H1 (cell line): ENCODE data around the gene STYXL1. TPM values are rescaled to one million over a fixed set of nuclear protein-coding genes. Genes with fewer than 3 reads are reported as not detected.
"Not testable (repeated sequence)": the region's sequence is repeated elsewhere in the genome, so short reads cannot be mapped to it uniquely, and the experiment has no call there.

Experiments used
- CTCF ChIA-PET: fragments of 300-600 bp; sonication (Branson Sonifier 250); formaldehyde crosslinking; loops from one replicate; lab custom pipeline; 2021; ENCODE audit not compliant: partially characterized antibody; lab: Charles Lee
- POLR2A ChIA-PET: fragments of 300-600 bp; sonication (Branson Sonifier 250); formaldehyde crosslinking; loops from one replicate; lab custom pipeline; 2021; ENCODE audit warnings: inconsistent platforms; ENCODE audit not compliant: partially characterized antibody; lab: Charles Lee
- DNase-seq, 2 experiments: peaks; one replicate each; pipeline versions ENCODE4 v3.0.0 to v3.0.0-alpha.2; 2010 to 2022; ENCODE audit warnings: low spot score in 2 of 2, low read depth in 1 of 2, mixed read lengths in 1 of 2
- FAIRE-seq: peaks from 2 replicates; lab custom pipeline; 2011; peaks lifted over from hg19 to GRCh38; lab: Jason Lieb, UNC
- H2AFZ ChIP-seq: 2 replicates; pipeline ENCODE4 v1.8.1; 2012; ENCODE audit warnings: low read length, inconsistent platforms
- H2AK5ac ChIP-seq: 2 replicates; pipeline ENCODE4 v1.6.1; 2013; ENCODE audit warnings: low read depth, low read length
- H2BK120ac ChIP-seq: replicated peaks from 2 replicates; pipeline ENCODE3; 2013; ENCODE audit warnings: low read depth, low read length, inconsistent platforms
- H2BK12ac ChIP-seq: 2 replicates; pipeline ENCODE4 v1.6.1; 2013; ENCODE audit warnings: low read depth, low read length
- H2BK15ac ChIP-seq: 2 replicates; pipeline ENCODE4 v1.6.1; 2013; ENCODE audit warnings: low read length
- H2BK20ac ChIP-seq: 2 replicates; pipeline ENCODE4 v1.6.1; 2013; ENCODE audit warnings: low read length
- H2BK5ac ChIP-seq: 2 replicates; pipeline ENCODE4 v1.6.1; 2013; ENCODE audit warnings: low read depth, low read length
- H3K14ac ChIP-seq: 2 replicates; pipeline ENCODE4 v1.6.1; 2013; ENCODE audit warnings: inconsistent platforms; ENCODE audit not compliant: insufficient read length
- H3K18ac ChIP-seq: 2 replicates; pipeline ENCODE4 v1.6.1; 2013; ENCODE audit warnings: low read length; ENCODE audit errors: extremely low read depth
- H3K23ac ChIP-seq: 2 replicates; pipeline ENCODE4 v1.6.1; 2013; ENCODE audit warnings: inconsistent platforms; ENCODE audit not compliant: insufficient read length
- H3K23me2 ChIP-seq: 2 replicates; pipeline ENCODE4 v1.6.1; 2013; ENCODE audit warnings: low read depth, low read length
- H3K27ac ChIP-seq: 2 replicates; pipeline ENCODE4 v1.6.1; 2011; ENCODE audit warnings: low read depth, low read length, inconsistent platforms
- H3K27me3 ChIP-seq, 4 experiments: replicated peaks in 1 of 4; 1 replicate in 1 of 4; 2 replicates in 3 of 4; pipeline versions ENCODE4 v1.6.1 to v1.8.1; 2011 to 2013; ENCODE audit warnings: low read length in 3 of 4, mild to moderate bottlenecking in 3 of 4, inconsistent platforms in 2 of 4, mixed read lengths in 2 of 4, moderate library complexity in 1 of 4; ENCODE audit not compliant: control insufficient read depth in 3 of 4, insufficient read depth in 3 of 4; ENCODE audit errors: extremely low read depth in 1 of 4
- H3K36me3 ChIP-seq, 4 experiments: 2 replicates each; pipeline versions ENCODE4 v1.6.1 to v1.8.1; 2011 to 2013; ENCODE audit warnings: mild to moderate bottlenecking in 4 of 4, low read length in 3 of 4, moderate library complexity in 2 of 4, control low read depth in 1 of 4, inconsistent platforms in 1 of 4; ENCODE audit not compliant: insufficient read depth in 4 of 4, control insufficient read depth in 2 of 4
- H3K4ac ChIP-seq: replicated peaks from 2 replicates; pipeline ENCODE3; 2013; ENCODE audit warnings: low read length, low read depth, mixed read lengths, inconsistent platforms; ENCODE audit not compliant: insufficient read length
- H3K4me1 ChIP-seq, 4 experiments: replicated peaks in 1 of 4; 1 replicate in 1 of 4; 2 replicates in 3 of 4; pipeline versions ENCODE4 v1.6.1 to v1.8.1; 2011 to 2013; ENCODE audit warnings: low read length in 3 of 4, inconsistent platforms in 2 of 4, mixed read lengths in 1 of 4; ENCODE audit not compliant: insufficient read depth in 4 of 4, control insufficient read depth in 3 of 4
- H3K4me2 ChIP-seq, 2 experiments: 2 replicates each; pipeline versions ENCODE4 v1.6.1 to v1.8.1; 2011 to 2013; ENCODE audit warnings: low read depth in 2 of 2, low read length in 2 of 2, control low read depth in 1 of 2, inconsistent platforms in 1 of 2, mild to moderate bottlenecking in 1 of 2; ENCODE audit not compliant: insufficient read depth in 1 of 2
- H3K4me3 ChIP-seq, 4 experiments: fragments of 200-600, 300-600 bp in 1 of 4; sonication (generic), shearing (Covaris generic), sonication (Bioruptor Twin) in 1 of 4; 2 replicates each; pipeline versions ENCODE4 v1.5.1 to v1.8.1; 2011 to 2016; ENCODE audit warnings: low read length in 4 of 4, low read depth in 3 of 4, control low read depth in 2 of 4, inconsistent platforms in 2 of 4, mild to moderate bottlenecking in 2 of 4, mixed read lengths in 1 of 4, moderate library complexity in 1 of 4; ENCODE audit not compliant: insufficient read depth in 2 of 4; ENCODE audit errors: extremely low read depth in 1 of 4
- H3K56ac ChIP-seq: replicated peaks from 2 replicates; pipeline ENCODE3; 2013; ENCODE audit warnings: low read depth, mild to moderate bottlenecking, mixed read lengths, low read length, inconsistent platforms; ENCODE audit not compliant: insufficient read length
- H3K79me1 ChIP-seq: 2 replicates; pipeline ENCODE4 v1.6.1; 2013; ENCODE audit warnings: low read depth, low read length, control low read depth
- H3K79me2 ChIP-seq, 2 experiments: 2 replicates each; pipeline versions ENCODE4 v1.6.1 to v1.8.1; 2012 to 2013; ENCODE audit warnings: low read length in 2 of 2, mild to moderate bottlenecking in 2 of 2, inconsistent platforms in 1 of 2; ENCODE audit not compliant: insufficient read depth in 2 of 2, control insufficient read depth in 1 of 2
- H3K9ac ChIP-seq, 4 experiments: replicated peaks in 1 of 4; 1 replicate in 1 of 4; 2 replicates in 3 of 4; pipeline versions ENCODE4 v1.6.1 to v1.8.1; 2011 to 2013; ENCODE audit warnings: low read depth in 3 of 4, low read length in 3 of 4, control low read depth in 2 of 4, mild to moderate bottlenecking in 2 of 4, moderate library complexity in 2 of 4, inconsistent platforms in 1 of 4; ENCODE audit errors: extremely low read depth in 1 of 4
- H3K9me3 ChIP-seq, 2 experiments: 2 replicates each; pipeline versions ENCODE4 v1.6.1 to v1.8.1; 2012 to 2013; ENCODE audit warnings: mild to moderate bottlenecking in 2 of 2, moderate library complexity in 2 of 2, control low read depth in 1 of 2, inconsistent platforms in 1 of 2, low read depth in 1 of 2, low read length in 1 of 2, mixed read lengths in 1 of 2; ENCODE audit not compliant: insufficient read depth in 2 of 2
- H4K20me1 ChIP-seq, 2 experiments: replicated peaks in 1 of 2; 2 replicates each; pipeline versions ENCODE3 to v1.8.1; 2011 to 2013; ENCODE audit warnings: inconsistent platforms in 2 of 2, low read length in 2 of 2, mild to moderate bottlenecking in 1 of 2; ENCODE audit not compliant: insufficient read depth in 2 of 2, control insufficient read depth in 1 of 2
- H4K5ac ChIP-seq: 2 replicates; pipeline ENCODE4 v1.6.1; 2013; ENCODE audit warnings: low read length, low read depth, mixed read lengths, inconsistent platforms; ENCODE audit not compliant: insufficient read length
- H4K8ac ChIP-seq: 2 replicates; pipeline ENCODE4 v1.8.0; 2013; ENCODE audit warnings: mild to moderate bottlenecking, moderate library complexity, low read length, inconsistent platforms; ENCODE audit not compliant: insufficient read depth; ENCODE audit errors: extremely low read depth
- H4K91ac ChIP-seq: replicated peaks from 2 replicates; pipeline ENCODE3; 2013; ENCODE audit warnings: low read length, mixed read lengths, inconsistent platforms; ENCODE audit not compliant: insufficient read length
- RAD21 ChIP-seq, 2 experiments: IDR thresholded peaks in 1 of 2; conservative IDR thresholded peaks in 1 of 2; 2 replicates each; pipeline ENCODE4 v1.6.1; 2011; ENCODE audit warnings: low read depth in 2 of 2, low read length in 2 of 2, improper control_type of control experiment in 1 of 2, inconsistent platforms in 1 of 2, mild to moderate bottlenecking in 1 of 2, moderate library complexity in 1 of 2
- WGBS, 2 experiments: shearing (Covaris generic) in 1 of 2; methylation state at CpG; one replicate each; pipeline versions ENCODE4 v1.1.6 to v1.1.7; 2013 to 2015; ENCODE audit warnings: low lambda C conversion rate in 2 of 2, mixed read lengths in 2 of 2, inconsistent platforms in 1 of 2, low coverage in 1 of 2, missing lambda C conversion rate in 1 of 2; ENCODE audit not compliant: insufficient replicate concordance in 2 of 2, insufficient coverage in 1 of 2, insufficient read length in 1 of 2; ENCODE audit errors: extremely low coverage in 1 of 2, missing lambda C conversion rate in 1 of 2; 5-methylcytosine and 5-hydroxymethylcytosine counted together
- polyA plus RNA-seq, 7 experiments: library from polyadenylated mRNA; depleted of rRNA in 3 of 7; stranded (reverse) in 5 of 7; unstranded in 2 of 7; fragments of >200 nt in 5 of 7; fragments of 200-250 nt in 2 of 7; gene quantifications; 1 replicate in 5 of 7; 2 replicates in 1 of 7; 4 replicates in 1 of 7; pipeline versions ENCODE4 v1.2.1 to v1.2.3, GENCODE V29; 2011 to 2013; ENCODE audit warnings: missing spikeins in 2 of 7, mixed read lengths in 2 of 7
- total RNA-seq: library from RNA; stranded (reverse); fragmentation: NEBNext Ultra II Directional; extraction: Animal tissue kit (Norgen Biotek cat#: 25700); gene quantifications from 2 replicates; pipeline ENCODE4 v1.2.1, GENCODE V29; 2021

Gene STYXL1
- total and polyA plus RNA-seq, 2 of the 8 experiments (the other 6 are each of a cell fraction or from before 2014, with no cell fraction given) = 32.3 to 53.9 TPM

DNA sequence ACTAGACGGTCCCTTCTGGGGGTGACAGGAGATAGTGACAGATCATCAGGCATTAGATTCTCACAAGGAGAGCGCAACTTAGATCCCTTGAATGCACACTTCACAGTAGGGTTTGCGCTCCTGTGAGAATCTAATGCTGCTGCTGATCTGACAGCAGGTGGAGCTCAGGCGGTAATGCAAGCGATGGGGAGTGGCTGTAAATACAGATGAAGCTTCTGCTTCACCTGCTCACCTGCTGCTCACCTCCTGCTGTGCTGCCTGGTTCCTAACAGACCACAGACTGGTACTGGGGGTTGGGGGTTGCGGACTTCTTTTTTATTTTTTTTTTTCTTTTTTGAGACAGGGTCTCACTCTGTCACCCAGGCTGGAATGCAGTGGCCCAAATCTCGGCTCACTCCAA lies 18.1 kb downstream of the STYXL1 start:
- H3K4me1 ChIP-seq, H2BK120ac ChIP-seq, H2BK20ac ChIP-seq, H4K5ac ChIP-seq, H2AFZ ChIP-seq, H3K18ac ChIP-seq, POLR2A ChIA-PET, H3K9me3 ChIP-seq, H3K4ac ChIP-seq, H3K56ac ChIP-seq, H3K79me1 ChIP-seq, H3K23me2 ChIP-seq, H4K8ac ChIP-seq, H3K9ac ChIP-seq, H3K4me2 ChIP-seq, FAIRE-seq, H4K20me1 ChIP-seq, H3K27me3 ChIP-seq, H3K23ac ChIP-seq, H2BK12ac ChIP-seq, H2AK5ac ChIP-seq, H3K79me2 ChIP-seq, DNase-seq, H2BK5ac ChIP-seq, H3K4me3 ChIP-seq, H2BK15ac ChIP-seq, H3K14ac ChIP-seq, H3K36me3 ChIP-seq, H4K91ac ChIP-seq, H3K27ac ChIP-seq: not testable (repeated sequence)
- CTCF ChIA-PET = interaction anchor here (0.6 to 3.1 kb wide), 4 partner anchors 10 to 17 kb away, joined by 3 to 15 read pairs (median 8); no protein-coding TSS in a partner anchor
- 86% methylated on average over 7 of the region's 7 CpGs; no CpG with 5 or more reads in 1 of the 2 experiments for WGBS, 2 experiments
- TF ChIP-seq RAD21 (IDR thresholded peaks at IDR 0.05 in 1 of 2, conservative IDR thresholded peaks at IDR 0.05 in 1 of 2; ENCODE audit: low read depth in 2 of 2, low read length in 2 of 2) = 0 out of 4 replicates have a peak, but pooled peaks of 1 of the 2 experiments have one; percentile 1
